Lung (tissue), 12 donors: ENCODE measurements around the gene PRKCE. TPM values are rescaled to one million over a fixed set of nuclear protein-coding genes. Genes with fewer than 3 reads are reported as not detected.

ENCODE experiments used
- ATAC-seq: fragments of 200-7000 bp; cut with Tn5 transposase; one replicate; pipeline ENCODE4 v1.9.1; 2020; ENCODE audit warnings: moderate number of reproducible peaks; ENCODE audit not compliant: insufficient read depth, low FRiP score
- DNase-seq, 3 donors: peaks; one replicate each; pipeline ENCODE4 v3.0.0-alpha.2; 2013 to 2017
- H3K27ac ChIP-seq, 2 donors: one replicate each; pipeline ENCODE4 v1.5.1; 2013; ENCODE audit warnings: mild to moderate bottlenecking in 2 of 2, moderate library complexity in 2 of 2, control low read depth in 1 of 2, inconsistent platforms in 1 of 2, low read depth in 1 of 2, low read length in 1 of 2
- H3K27me3 ChIP-seq, 3 donors: one replicate each; pipeline ENCODE4 v1.5.1; 2013; ENCODE audit warnings: low read length in 2 of 3; ENCODE audit not compliant: control insufficient read depth in 3 of 3, insufficient read depth in 3 of 3
- H3K36me3 ChIP-seq, 4 donors: one replicate each; pipeline ENCODE4 v1.5.1; 2013; ENCODE audit warnings: low read length in 4 of 4, mild to moderate bottlenecking in 1 of 4, moderate library complexity in 1 of 4; ENCODE audit not compliant: control insufficient read depth in 4 of 4, insufficient read depth in 4 of 4
- H3K4me1 ChIP-seq, 5 donors: one replicate each; pipeline ENCODE4 v1.5.1; 2013; ENCODE audit warnings: low read length in 5 of 5, mild to moderate bottlenecking in 2 of 5, moderate library complexity in 1 of 5; ENCODE audit not compliant: control insufficient read depth in 5 of 5, insufficient read depth in 5 of 5
- H3K4me3 ChIP-seq: one replicate; pipeline ENCODE4 v1.5.1; 2013; ENCODE audit warnings: mild to moderate bottlenecking, control low read depth, moderate library complexity
- H3K9ac ChIP-seq, 2 donors: one replicate each; pipeline ENCODE4 v1.5.1; 2013; ENCODE audit warnings: low read length in 2 of 2, control low read depth in 1 of 2; ENCODE audit not compliant: insufficient read depth in 1 of 2
- H3K9me3 ChIP-seq, 4 donors: one replicate each; pipeline ENCODE4 v1.5.1; 2013; ENCODE audit warnings: low read length in 3 of 4, mild to moderate bottlenecking in 1 of 4, moderate library complexity in 1 of 4; ENCODE audit not compliant: control insufficient read depth in 4 of 4, insufficient read depth in 3 of 4
- CTCF ChIP-seq: IDR thresholded peaks from 2 replicates; pipeline ENCODE4 v1.5.1; 2012; ENCODE audit warnings: mild to moderate bottlenecking; ENCODE audit errors: control extremely low read depth, extremely low read depth
- WGBS, 2 donors: extraction: QIAGEN DNeasy Blood & Tissue Kit; methylation state at CpG; one replicate each; pipeline ENCODE4 v1.1.7; 2013; 5-methylcytosine and 5-hydroxymethylcytosine counted together
- polyA plus RNA-seq, 2 donors: library from polyadenylated mRNA; stranded (reverse); fragments of 200-250 nt; gene quantifications; one replicate each; pipeline ENCODE4 v1.2.1, GENCODE V29; 2013
- total RNA-seq, 2 donors: library from RNA; depleted of rRNA in 1 of 2; stranded (reverse); fragments of >200 nt in 1 of 2; gene quantifications; one replicate each; pipeline ENCODE4 v1.2.1, GENCODE V29; 2014 to 2021
- donor health status: control.
- donor health status: control.
- donor health status: Bipolar disorder and iron deficiency.
- donor health status: healthy.
- donor health status: DM: yes; HTN: yes; CAD: no.

Gene PRKCE
- total and polyA plus RNA-seq, 4 donors: 12.5 to 82.2 (median 32.1) TPM

- no peak for ATAC-seq
Observed at GRCh38 chr2:45867800-45868199, 216.3 kb downstream of the PRKCE start.

GRCh38 chr2:45869165-45869501 lies 217.7 kb downstream of the PRKCE start:
- H3K9me3 ChIP-seq: no peaks in the 10 kb centered on the region
- 96 to 97% methylated on average over 4 of the region's 4 CpGs for WGBS, 2 donors
- no peak for TF ChIP-seq CTCF
- peaks cover 0 to 2% (median 0%) of the 10 kb centered on the region in 4 donors for H3K36me3 ChIP-seq
- no peak for DNase-seq
- no peaks in the 10 kb centered on the region for H3K27me3 ChIP-seq
- no peak for ATAC-seq
- H3K9ac ChIP-seq: no peak overlapping the region
- H3K27ac ChIP-seq: no peak overlapping the region
- H3K4me3 ChIP-seq: no peak overlapping the region
- H3K4me1 ChIP-seq: peaks cover 0 to 15% (median 10%) of the 10 kb centered on the region in 5 donors

More at GRCh38 chr2:45867800-45868199, 216.3 kb downstream of the PRKCE start:
- no peak for TF ChIP-seq CTCF
- no peaks in the 10 kb centered on the region for H3K9me3 ChIP-seq
- H3K27me3 ChIP-seq: no peaks in the 10 kb centered on the region
- no peak overlapping the region for H3K27ac ChIP-seq
- H3K9ac ChIP-seq: no peak overlapping the region
- DNase-seq: no peak
- H3K4me1 ChIP-seq: peaks cover 0 to 22% (median 3%) of the 10 kb centered on the region in 5 donors
- peaks cover 0 to 2% (median 0%) of the 10 kb centered on the region in 4 donors for H3K36me3 ChIP-seq
- H3K4me3 ChIP-seq: no peak overlapping the region
- 77 to 82% methylated on average over 4 of the region's 4 CpGs for WGBS, 2 donors

GRCh38 chr2:45871025-45871424 lies 219.6 kb downstream of the PRKCE start:
- no peak overlapping the region for H3K9ac ChIP-seq
- 89 to 92% methylated on average over 3 of the region's 3 CpGs for WGBS, 2 donors
- TF ChIP-seq CTCF: no peak
- no peak overlapping the region for H3K4me3 ChIP-seq
- peaks cover 0 to 2% (median under 1%) of the 10 kb centered on the region in 4 donors for H3K9me3 ChIP-seq
- peaks cover 0 to 2% (median 0%) of the 10 kb centered on the region in 4 donors for H3K36me3 ChIP-seq
- ATAC-seq: no peak
- H3K27ac ChIP-seq: no peak overlapping the region
- H3K4me1 ChIP-seq: peaks cover 0 to 16% (median 7%) of the 10 kb centered on the region in 5 donors
- H3K27me3 ChIP-seq: no peaks in the 10 kb centered on the region
- no peak for DNase-seq

- no peak overlapping the region for H3K9ac ChIP-seq
- ATAC-seq (no peak), DNase-seq (no peak)
- WGBS, 2 donors: 86 to 90% methylated on average over 4 of the region's 4 CpGs
- H3K4me3 ChIP-seq: no peak overlapping the region
- H3K27me3 ChIP-seq: no peaks in the 10 kb centered on the region
- H3K4me1 ChIP-seq: peaks cover 0 to 16% (median 7%) of the 10 kb centered on the region in 5 donors
- peaks cover 0 to 2% (median 0%) of the 10 kb centered on the region in 4 donors for H3K36me3 ChIP-seq
- H3K9me3 ChIP-seq: peaks cover 2 to 7% (median 2%) of the 10 kb centered on the region in 4 donors
- no peak overlapping the region for H3K27ac ChIP-seq
- no peak for TF ChIP-seq CTCF
Observed at GRCh38 chr2:45871541-45871940, 220.1 kb downstream of the PRKCE start.
